B cell (primary cell): ENCODE data around the gene KLHL24. TPM values are rescaled to one million over a fixed set of nuclear protein-coding genes. Genes with fewer than 3 reads are reported as not detected.

Experiments
- ATAC-seq: fragments of 200-7000 bp; cut with Tn5 transposase; one replicate; pipeline ENCODE4 v1.10.0; 2021; ENCODE audit warnings: low read depth, mild to moderate bottlenecking, moderate number of reproducible peaks, moderate library complexity
- CTCF ChIA-PET: fragments of 350-600 bp; sonication (Branson Sonifier 250); formaldehyde crosslinking; loops from one replicate; lab custom pipeline; 2021; ENCODE audit warnings: antibody characterized with exemption, inconsistent platforms; lab: Charles Lee
- POLR2A ChIA-PET: fragments of 350-600 bp; sonication (Branson Sonifier 250); formaldehyde crosslinking; loops from one replicate; lab custom pipeline; 2021; ENCODE audit warnings: antibody characterized with exemption; lab: Charles Lee
- DNase-seq: peaks from one replicate; pipeline ENCODE4 v3.0.0; 2013
- H2AFZ ChIP-seq: 2 replicates; pipeline ENCODE4 v1.6.1; 2012; ENCODE audit warnings: mild to moderate bottlenecking, low read depth, low read length; ENCODE audit not compliant: insufficient read depth, poor library complexity, severe bottlenecking
- H3K27ac ChIP-seq, 2 donors: 1 replicate in 1 of 2; 2 replicates in 1 of 2; pipeline ENCODE4 v1.5.1; 2012 to 2013; ENCODE audit warnings: low read length in 2 of 2, mild to moderate bottlenecking in 2 of 2, moderate library complexity in 1 of 2
- H3K27me3 ChIP-seq, 4 experiments: fragments of 200-600 bp in 1 of 4; sonication (generic) in 1 of 4; replicated peaks in 1 of 4; 1 replicate in 2 of 4; 2 replicates in 2 of 4; pipeline versions ENCODE4 v1.6.1 to v1.7.0; 2013 to 2016; ENCODE audit warnings: low read length in 3 of 4, mild to moderate bottlenecking in 2 of 4, mixed read lengths in 1 of 4, moderate library complexity in 1 of 4; ENCODE audit not compliant: insufficient read depth in 4 of 4, control insufficient read depth in 3 of 4; ENCODE audit errors: control extremely low read depth in 1 of 4
- H3K36me3 ChIP-seq, 2 experiments: replicated peaks in 1 of 2; 1 replicate in 1 of 2; 2 replicates in 1 of 2; pipeline versions ENCODE4 v1.6.1 to v1.7.1; 2013; ENCODE audit warnings: low read length in 1 of 2; ENCODE audit not compliant: insufficient read depth in 2 of 2, control insufficient read depth in 1 of 2; ENCODE audit errors: control extremely low read depth in 1 of 2, extremely low read depth in 1 of 2
- H3K4me1 ChIP-seq, 2 donors: fragments of 200-600 bp in 1 of 2; sonication (generic) in 1 of 2; 1 replicate in 1 of 2; 2 replicates in 1 of 2; pipeline versions ENCODE4 v1.5.1 to v1.6.1; 2013 to 2017; ENCODE audit warnings: low read length in 2 of 2; ENCODE audit not compliant: control insufficient read depth in 2 of 2, insufficient read depth in 2 of 2
- H3K4me2 ChIP-seq: replicated peaks from 2 replicates; pipeline ENCODE3; 2012; ENCODE audit warnings: mild to moderate bottlenecking, low read depth, low read length; ENCODE audit not compliant: poor library complexity, severe bottlenecking
- H3K4me3 ChIP-seq, 5 experiments: fragments of 200-600 bp in 1 of 5; sonication (generic) in 1 of 5; 1 replicate in 3 of 5; 2 replicates in 2 of 5; pipeline versions ENCODE4 v1.5.1 to v1.7.0; 2011 to 2016; ENCODE audit warnings: low read length in 4 of 5, mild to moderate bottlenecking in 4 of 5, low read depth in 2 of 5, control low read depth in 1 of 5, moderate library complexity in 1 of 5; ENCODE audit not compliant: insufficient read depth in 1 of 5; ENCODE audit errors: control extremely low read depth in 1 of 5, extremely low read depth in 1 of 5
- H3K79me2 ChIP-seq: fragments of 200-600 bp; sonication (generic); one replicate; pipeline ENCODE4 v1.6.0; 2016; ENCODE audit warnings: low read length; ENCODE audit not compliant: control insufficient read depth, insufficient read depth
- H3K9ac ChIP-seq: fragments of 200-600 bp; sonication (generic); 2 replicates; pipeline ENCODE4 v1.6.1; 2017; ENCODE audit warnings: mild to moderate bottlenecking, low read length, moderate library complexity
- H3K9me3 ChIP-seq, 3 donors: one replicate each; pipeline versions ENCODE4 v1.6.1 to v1.7.1; 2013; ENCODE audit warnings: low read length in 2 of 3; ENCODE audit not compliant: control insufficient read depth in 2 of 3, insufficient read depth in 1 of 3; ENCODE audit errors: control extremely low read depth in 1 of 3
- H4K20me1 ChIP-seq: 2 replicates; pipeline ENCODE4 v1.6.0; 2012; ENCODE audit warnings: mild to moderate bottlenecking, low read length; ENCODE audit not compliant: insufficient read depth, control insufficient read depth, poor library complexity, severe bottlenecking
- H3K27ac Mint-ChIP-seq: one replicate; pipeline ENCODE4 v1.8.0; 2021; ENCODE audit warnings: mixed read lengths
- H3K27me3 Mint-ChIP-seq: one replicate; pipeline ENCODE4 v1.8.0; 2021; ENCODE audit warnings: mixed read lengths
- H3K4me1 Mint-ChIP-seq: one replicate; pipeline ENCODE4 v1.8.0; 2021; ENCODE audit warnings: mixed read lengths
- H3K4me3 Mint-ChIP-seq: one replicate; pipeline ENCODE4 v1.8.0; 2021; ENCODE audit warnings: mixed read lengths
- H3K9me3 Mint-ChIP-seq: one replicate; pipeline ENCODE4 v1.8.0; 2022; ENCODE audit warnings: mixed read lengths; ENCODE audit not compliant: insufficient read depth
- CTCF ChIP-seq: fragments of 200-600 bp; IDR thresholded peaks from one replicate; pipeline ENCODE4 v1.8.0; 2022; ENCODE audit warnings: antibody characterized with exemption, mild to moderate bottlenecking
- EZH2 ChIP-seq: IDR thresholded peaks from 2 replicates; pipeline ENCODE4 v1.6.1; 2012; ENCODE audit warnings: borderline replicate concordance, low read depth, mild to moderate bottlenecking, moderate library complexity, low read length; ENCODE audit not compliant: insufficient read depth, poor library complexity, severe bottlenecking
- WGBS: methylation state at CpG from one replicate; pipeline ENCODE4 v1.1.5; 2013; ENCODE audit warnings: missing lambda C conversion rate; ENCODE audit not compliant: insufficient coverage; 5-methylcytosine and 5-hydroxymethylcytosine counted together
- intact Hi-C: fragments of 100-400 bp; cut with micrococcal nuclease; formaldehyde crosslinking; loops from one replicate; pipeline ENCODE4 v1.10.0; 2022
- polyA plus RNA-seq: library from polyadenylated mRNA; depleted of rRNA; stranded (reverse); fragments of >200 nt; gene quantifications from 2 replicates; pipeline ENCODE4 v1.2.3, GENCODE V29; 2012
- total RNA-seq, 2 donors: library from RNA; stranded (reverse); fragments of 120-200 nt in 1 of 2; gene quantifications; 1 replicate in 1 of 2; 2 replicates in 1 of 2; pipeline versions ENCODE4 v1.2.3 to v1.2.4, GENCODE V29; 2013 to 2022

The KLHL24 gene
- total and polyA plus RNA-seq, 2 donors (not counting 1 experiment from before 2014, with no cell fraction given): 37.4 to 134 TPM

DNA sequence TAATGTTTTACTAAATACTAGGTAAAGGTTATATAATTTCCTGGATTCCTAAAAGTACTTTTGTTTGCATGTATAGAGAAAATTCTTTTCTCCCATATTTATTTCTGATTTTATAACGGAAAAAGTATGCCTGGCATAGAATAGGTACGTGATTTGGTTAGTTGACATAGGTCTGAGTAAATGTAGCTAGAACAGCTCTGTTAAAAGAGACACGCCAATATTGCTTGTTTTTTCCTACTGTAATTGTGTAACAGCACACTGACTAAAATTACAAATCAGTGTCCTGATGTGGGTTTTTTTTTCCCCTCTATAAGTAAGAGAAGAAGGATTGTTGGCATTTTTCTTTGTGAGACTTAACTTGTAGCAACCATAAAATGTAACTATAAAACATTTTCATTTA, 26.7 kb downstream of the KLHL24 start:
- POLR2A ChIA-PET: no interaction called here
- H3K9ac ChIP-seq: no peak overlapping the region

DNA sequence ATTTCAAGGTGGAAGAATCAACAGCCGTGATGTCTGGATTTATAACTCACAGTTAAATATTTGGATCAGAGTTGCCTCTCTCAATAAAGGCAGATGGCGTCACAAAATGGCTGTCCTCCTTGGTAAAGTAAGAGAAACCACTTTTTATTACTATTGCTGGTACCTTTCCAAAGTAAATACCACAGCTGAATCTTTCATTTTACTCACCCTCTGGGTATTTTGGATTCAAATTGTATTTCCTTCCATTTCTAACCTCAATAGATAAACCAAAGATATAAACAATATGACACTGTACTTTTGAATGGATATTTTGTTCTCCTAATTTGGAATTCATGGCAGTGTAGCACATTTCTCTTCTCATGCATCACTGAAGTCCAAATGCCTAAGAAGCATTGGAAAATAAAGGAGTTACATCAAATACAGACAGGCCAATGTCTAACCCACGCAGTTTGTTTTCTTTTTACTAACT, 29.5 kb downstream of the KLHL24 start:
- Histone ChIP-seq H4K20me1 (peaks cover 52% of the 10 kb centered on the region), H3K9ac (no peak overlapping the region), H3K79me2 (peaks cover 26% of the 10 kb centered on the region), H3K27ac (no peak overlapping the region), H3K36me3 (peaks cover 10 to 67% of the 10 kb centered on the region in 2 experiments), H3K27me3 (no peaks in the 10 kb centered on the region), H3K4me2 (no peak overlapping the region), H3K4me3 (no peak overlapping the region), H3K4me1 (no peaks in the 10 kb centered on the region), H2AFZ (no peak overlapping the region), H3K9me3 (no peaks in the 10 kb centered on the region)
- H3K27me3 Mint-ChIP-seq: no peaks in the 10 kb centered on the region
- intact Hi-C loops: no loop called here
- DNase-seq (no peak), ATAC-seq (no peak)
- TF ChIP-seq EZH2 (no peak), CTCF (no peak)
- ChIA-PET CTCF (no interaction called here), POLR2A (no interaction called here)
- H3K9me3 Mint-ChIP-seq: no peaks in the 10 kb centered on the region
- H3K4me3 Mint-ChIP-seq: no peak overlapping the region
- no peak overlapping the region for H3K27ac Mint-ChIP-seq
- WGBS: 100% methylated on average over 1 of the region's 3 CpGs
- H3K4me1 Mint-ChIP-seq: peaks cover 6% of the 10 kb centered on the region

More for the DNA sequence above, 26.7 kb downstream of the KLHL24 start:
- Histone ChIP-seq H3K27me3 (no peaks in the 10 kb centered on the region), H3K4me1 (no peaks in the 10 kb centered on the region), H3K36me3 (peaks cover 8 to 67% of the 10 kb centered on the region in 2 experiments), H3K9me3 (peaks cover 0 to under 1% (median 0%) of the 10 kb centered on the region in 3 donors), H3K27ac (no peak overlapping the region), H3K79me2 (peaks cover 54% of the 10 kb centered on the region), H3K4me3 (no peak overlapping the region), H4K20me1 (peaks cover 63% of the 10 kb centered on the region), H3K4me2 (no peak overlapping the region), H2AFZ (no peak overlapping the region)
- ATAC-seq (no peak), DNase-seq (no peak)
- Mint-ChIP-seq H3K4me1 (peaks cover 13% of the 10 kb centered on the region), H3K9me3 (peaks cover 1% of the 10 kb centered on the region), H3K27me3 (no peaks in the 10 kb centered on the region), H3K4me3 (no peak overlapping the region), H3K27ac (no peak overlapping the region)
- intact Hi-C loops: no loop called here
- CTCF ChIA-PET: interaction anchor here (0.7 kb wide), 2 partner anchors 34 to 89 kb away, joined by 3 read pairs; no protein-coding TSS in a partner anchor
- no CpG with 5 or more reads among the region's 3 CpGs for WGBS
- TF ChIP-seq CTCF: no peak
- no peak for TF ChIP-seq EZH2
